ENCODE data around the gene CIAO2B. TPM values are rescaled to one million over a fixed set of nuclear protein-coding genes. Genes with fewer than 3 reads are reported as not detected.
A peak's percentile ranks its signal among the peaks of the same experiment; 100 is the strongest.

CIAO2B gene
- total and polyA plus RNA-seq, 12 donors, result 80.7 to 258 (median 112) TPM

DNA sequence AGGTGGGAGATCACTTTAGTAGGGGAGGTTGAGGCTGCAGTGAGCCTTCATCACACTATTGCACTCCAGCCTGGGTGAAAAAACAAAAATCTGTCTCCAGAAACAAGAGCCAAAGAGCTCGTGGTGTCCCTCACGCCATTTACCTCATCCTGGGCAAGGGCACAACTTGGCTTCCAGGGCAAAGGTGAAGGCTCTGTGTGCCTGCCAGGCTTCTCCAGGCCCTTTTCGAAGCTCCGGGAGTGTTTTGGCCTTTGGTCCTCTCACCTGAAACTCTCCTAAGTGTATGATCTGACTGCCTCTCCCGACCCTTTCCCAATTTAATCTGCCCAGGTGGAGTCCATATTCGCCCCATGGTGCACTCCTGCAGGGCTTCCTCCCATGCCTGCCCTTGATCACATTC is 15.3 kb upstream of the CIAO2B start:
- Histone ChIP-seq H3K9me3 (replicated peaks in 1 of 3) (no peaks in the 10 kb centered on the region), H3K4me1 (replicated peaks in 1 of 2) (peaks cover 5% of the 10 kb centered on the region in 2 donors), H3K27ac (no peak overlapping the region), H3K4me3 (no peak overlapping the region), H3K27me3 (no peaks in the 10 kb centered on the region), H3K36me3 (replicated peaks in 1 of 2) (no peaks in the 10 kb centered on the region)
- DNase-seq, result no peak
- WGBS, 4 donors, result 55 to 74% (median 60%) methylated on average over 5 to 6 of the region's 6 CpGs
- TF ChIP-seq, protein P1, sequence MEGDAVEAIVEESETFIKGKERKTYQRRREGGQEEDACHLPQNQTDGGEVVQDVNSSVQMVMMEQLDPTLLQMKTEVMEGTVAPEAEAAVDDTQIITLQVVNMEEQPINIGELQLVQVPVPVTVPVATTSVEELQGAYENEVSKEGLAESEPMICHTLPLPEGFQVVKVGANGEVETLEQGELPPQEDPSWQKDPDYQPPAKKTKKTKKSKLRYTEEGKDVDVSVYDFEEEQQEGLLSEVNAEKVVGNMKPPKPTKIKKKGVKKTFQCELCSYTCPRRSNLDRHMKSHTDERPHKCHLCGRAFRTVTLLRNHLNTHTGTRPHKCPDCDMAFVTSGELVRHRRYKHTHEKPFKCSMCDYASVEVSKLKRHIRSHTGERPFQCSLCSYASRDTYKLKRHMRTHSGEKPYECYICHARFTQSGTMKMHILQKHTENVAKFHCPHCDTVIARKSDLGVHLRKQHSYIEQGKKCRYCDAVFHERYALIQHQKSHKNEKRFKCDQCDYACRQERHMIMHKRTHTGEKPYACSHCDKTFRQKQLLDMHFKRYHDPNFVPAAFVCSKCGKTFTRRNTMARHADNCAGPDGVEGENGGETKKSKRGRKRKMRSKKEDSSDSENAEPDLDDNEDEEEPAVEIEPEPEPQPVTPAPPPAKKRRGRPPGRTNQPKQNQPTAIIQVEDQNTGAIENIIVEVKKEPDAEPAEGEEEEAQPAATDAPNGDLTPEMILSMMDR (IDR thresholded peaks at IDR 0.05), result no peak
- no peak for TF ChIP-seq POLR2A (IDR thresholded peaks at IDR 0.05)
- intact Hi-C loops (cut with DNase I), result no loop called here

DNA sequence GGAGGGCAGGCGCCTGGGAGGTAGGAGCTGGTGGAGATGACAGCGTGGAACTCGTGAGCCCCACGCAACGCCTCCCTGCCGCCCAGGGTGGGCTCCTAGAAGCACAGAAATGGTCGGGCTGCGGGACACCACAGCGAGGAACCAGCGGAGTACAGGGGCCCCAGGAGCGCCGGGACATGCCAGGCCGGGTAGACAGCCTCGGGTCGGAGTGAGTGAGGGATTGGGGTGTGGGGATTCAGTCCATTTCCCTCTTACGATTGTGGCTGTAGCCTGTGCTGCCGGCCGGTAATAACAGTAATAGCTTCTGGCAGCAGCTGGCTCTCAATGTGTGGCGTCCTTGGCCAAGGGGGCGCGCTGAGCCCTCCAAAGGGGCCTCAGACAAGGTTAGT is 14.6 kb upstream of the CIAO2B start:
- Histone ChIP-seq H3K36me3 (replicated peaks in 1 of 2) (peaks cover 0 to 5% of the 10 kb centered on the region in 2 donors), H3K27me3 (no peaks in the 10 kb centered on the region), H3K27ac (no peak overlapping the region), H3K4me1 (replicated peaks in 1 of 2) (peaks cover 5% of the 10 kb centered on the region in 2 donors), H3K9me3 (replicated peaks in 1 of 3) (no peaks in the 10 kb centered on the region), H3K4me3 (peak overlapping the region in 1 of 4 donors; percentile 78)
- TF ChIP-seq, protein P1 (IDR thresholded peaks at IDR 0.05), result no peak
- TF ChIP-seq POLR2A (IDR thresholded peaks at IDR 0.05), result no peak
- DNase-seq, result no peak
- intact Hi-C loops (cut with DNase I), result no loop called here
- WGBS, 4 donors, result 39 to 46% (median 42%) methylated on average over 4 to 21 of the region's 21 CpGs

DNA sequence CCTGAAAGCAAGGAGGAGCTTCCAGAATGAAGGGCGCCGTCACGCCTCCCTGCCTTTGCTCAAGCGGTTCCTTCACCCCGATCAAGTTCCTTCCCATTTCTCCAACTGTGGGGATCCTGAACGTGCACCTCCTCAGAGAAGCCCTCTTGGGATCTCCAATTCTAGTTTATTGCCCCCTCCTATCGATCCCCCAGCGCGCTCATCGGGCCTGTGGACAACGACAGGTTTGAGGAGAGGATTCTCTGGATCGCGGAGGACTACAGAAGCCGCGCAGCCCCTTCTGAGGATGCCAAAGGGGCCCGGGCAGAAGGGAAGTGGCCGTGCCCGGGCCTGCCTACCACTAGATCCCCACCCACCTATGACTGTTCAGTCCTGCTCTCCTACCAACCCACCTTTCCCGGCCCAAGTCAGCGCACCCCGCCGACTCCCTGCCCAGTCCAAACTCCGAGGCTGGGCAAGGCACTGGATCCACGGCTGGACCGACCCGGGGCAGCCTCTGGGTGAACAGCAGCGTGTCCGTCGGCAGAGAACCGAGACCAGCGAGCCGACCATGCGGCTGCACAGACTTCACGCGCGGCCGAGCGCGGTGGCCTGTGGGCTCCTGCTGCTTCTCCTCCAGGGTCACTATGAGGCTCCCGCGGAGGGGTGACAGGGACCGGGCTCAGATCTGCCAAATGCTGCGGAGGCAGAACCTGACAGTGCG is 14.1 kb upstream of the CIAO2B start:
- peak overlapping the region in 2 of 4 donors; percentile 49 to 78 for H3K4me3 ChIP-seq
- H3K9me3 ChIP-seq (replicated peaks in 1 of 3), result no peaks in the 10 kb centered on the region
- DNase-seq, result no peak
- TF ChIP-seq, protein P1 (IDR thresholded peaks at IDR 0.05), result no peak
- no peak for TF ChIP-seq POLR2A (IDR thresholded peaks at IDR 0.05)
- H3K4me1 ChIP-seq (replicated peaks in 1 of 2), result peaks cover 5% of the 10 kb centered on the region in 2 donors
- H3K36me3 ChIP-seq (replicated peaks in 1 of 2), result peaks cover 0 to 10% of the 10 kb centered on the region in 2 donors
- no peaks in the 10 kb centered on the region for H3K27me3 ChIP-seq
- H3K27ac ChIP-seq, result no peak overlapping the region
- 0 to 8% (median 6%) methylated on average over 6 to 44 of the region's 44 CpGs for WGBS, 4 donors
- intact Hi-C loops (cut with DNase I), result no loop called here

DNA sequence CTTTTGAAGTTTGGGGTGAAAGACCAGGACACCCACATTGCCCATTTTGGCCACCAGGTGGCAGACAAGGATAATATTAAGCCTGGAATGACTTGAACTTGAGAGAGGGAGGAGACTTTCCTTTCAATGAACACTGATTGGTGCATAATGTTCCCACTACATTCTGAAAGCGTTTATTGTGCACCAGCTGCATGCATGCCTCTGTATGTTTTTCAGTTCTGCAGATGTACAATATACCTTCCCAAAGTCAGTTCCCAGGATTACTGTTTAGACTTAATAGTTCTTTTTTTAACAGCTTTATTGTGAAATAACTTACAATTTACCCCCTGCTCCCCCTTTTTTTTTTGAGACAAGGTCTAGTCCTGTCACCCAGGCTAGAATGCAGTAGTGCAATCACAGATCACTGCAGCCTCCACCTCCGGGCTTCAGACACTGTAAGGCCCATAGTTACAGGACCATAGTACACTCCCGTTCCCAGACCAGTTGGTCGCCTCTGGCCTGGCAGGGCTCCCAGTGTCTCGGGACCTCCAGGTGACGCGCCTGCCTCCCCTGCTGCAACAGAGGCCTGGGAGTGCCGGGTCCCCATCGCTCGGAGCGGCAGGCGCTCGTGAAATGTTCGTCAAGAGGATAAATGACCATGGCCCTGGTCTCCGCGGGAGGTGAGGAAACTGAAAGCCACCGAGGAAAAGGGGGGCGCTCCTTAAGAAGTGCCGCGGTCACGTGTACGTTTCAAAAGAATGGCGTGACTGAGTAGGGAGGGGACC is 13.3 kb upstream of the CIAO2B start:
- TF ChIP-seq, protein P1 (IDR thresholded peaks at IDR 0.05), result peak; percentile 88 to 91 (median 90)
- peak in 1 of 2 donors; percentile 12 for TF ChIP-seq POLR2A (IDR thresholded peaks at IDR 0.05)
- WGBS, 4 donors, result 0 to 1% (median 0%) methylated on average over 17 to 21 of the region's 23 CpGs
- peaks cover 0 to 18% of the 10 kb centered on the region in 2 donors for H3K36me3 ChIP-seq (replicated peaks in 1 of 2)
- H3K27ac ChIP-seq, result no peak overlapping the region
- intact Hi-C loops (cut with DNase I), result no loop called here
- peaks cover 5% of the 10 kb centered on the region in 2 donors for H3K4me1 ChIP-seq (replicated peaks in 1 of 2)
- H3K27me3 ChIP-seq, result no peaks in the 10 kb centered on the region
- H3K9me3 ChIP-seq (replicated peaks in 1 of 3), result no peaks in the 10 kb centered on the region
- DNase-seq, result peak; percentile 78 to 95 (median 87)
- H3K4me3 ChIP-seq, result peak overlapping the region in 3 of 4 donors; percentile 16 to 78 (median 49)

All from adrenal gland (tissue), 12 donors.